Activated T-cell treated with anti-CD3 and anti-CD28 coated beads, Interleukin-2, amount 50 U/mL, for 1 hour (primary cell): ENCODE measurements around the gene SEMA3F.

Experiments
- DNase-seq: peaks from one replicate; pipeline ENCODE4 v3.0.0-alpha.2; 2020

The SEMA3F gene

GRCh38 chr3:50154840-50155490 lies at the start of gene SEMA3F:
TSS of gene SEMA3F (plus strand) at chr3:50155324. CDS start at chr3:50159623, 4,299 bp downstream.
- DNase-seq = peak; percentile 80

- no peak for DNase-seq
Measured at GRCh38 chr3:50111757-50112156, 43.4 kb upstream of the SEMA3F start.

- no peak for DNase-seq
Measured at GRCh38 chr3:50112462-50112861, 42.7 kb upstream of the SEMA3F start.

DNA sequence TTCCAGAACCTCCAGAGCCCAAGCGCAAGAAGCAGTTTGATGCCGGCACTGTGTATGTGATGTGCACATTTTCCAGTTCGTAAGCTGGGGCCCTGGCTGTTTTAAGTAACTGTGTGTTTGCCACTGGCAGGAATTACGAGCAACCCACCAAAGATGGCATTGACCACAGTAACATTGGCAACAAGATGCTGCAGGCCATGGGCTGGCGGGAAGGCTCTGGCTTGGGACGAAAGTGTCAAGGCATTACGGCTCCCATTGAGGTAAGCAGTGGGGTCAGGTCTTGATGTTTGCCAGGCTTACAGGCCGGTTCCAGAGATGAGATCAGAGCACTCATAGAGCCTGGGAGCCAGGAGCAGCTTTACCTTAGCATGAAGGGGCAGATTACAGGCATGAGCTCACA lies 38.0 kb upstream of the SEMA3F start:
- DNase-seq = no peak

- DNase-seq = no peak
Measured at GRCh38 chr3:50118237-50118636, 36.9 kb upstream of the SEMA3F start.

- DNase-seq = no peak
Measured at GRCh38 chr3:50119786-50120185, 35.3 kb upstream of the SEMA3F start.

- DNase-seq = no peak
Measured at GRCh38 chr3:50120364-50121071, 34.6 kb upstream of the SEMA3F start.

- peak; percentile 75 for DNase-seq
Measured at GRCh38 chr3:50121072-50122032, 33.8 kb upstream of the SEMA3F start.

- no peak for DNase-seq
Measured at GRCh38 chr3:50122071-50122470, 33.1 kb upstream of the SEMA3F start.

GRCh38 chr3:50122661-50123391 lies 32.3 kb upstream of the SEMA3F start:
- DNase-seq = no peak

- no peak for DNase-seq
Measured at GRCh38 chr3:50123394-50124051, 31.6 kb upstream of the SEMA3F start.

DNA sequence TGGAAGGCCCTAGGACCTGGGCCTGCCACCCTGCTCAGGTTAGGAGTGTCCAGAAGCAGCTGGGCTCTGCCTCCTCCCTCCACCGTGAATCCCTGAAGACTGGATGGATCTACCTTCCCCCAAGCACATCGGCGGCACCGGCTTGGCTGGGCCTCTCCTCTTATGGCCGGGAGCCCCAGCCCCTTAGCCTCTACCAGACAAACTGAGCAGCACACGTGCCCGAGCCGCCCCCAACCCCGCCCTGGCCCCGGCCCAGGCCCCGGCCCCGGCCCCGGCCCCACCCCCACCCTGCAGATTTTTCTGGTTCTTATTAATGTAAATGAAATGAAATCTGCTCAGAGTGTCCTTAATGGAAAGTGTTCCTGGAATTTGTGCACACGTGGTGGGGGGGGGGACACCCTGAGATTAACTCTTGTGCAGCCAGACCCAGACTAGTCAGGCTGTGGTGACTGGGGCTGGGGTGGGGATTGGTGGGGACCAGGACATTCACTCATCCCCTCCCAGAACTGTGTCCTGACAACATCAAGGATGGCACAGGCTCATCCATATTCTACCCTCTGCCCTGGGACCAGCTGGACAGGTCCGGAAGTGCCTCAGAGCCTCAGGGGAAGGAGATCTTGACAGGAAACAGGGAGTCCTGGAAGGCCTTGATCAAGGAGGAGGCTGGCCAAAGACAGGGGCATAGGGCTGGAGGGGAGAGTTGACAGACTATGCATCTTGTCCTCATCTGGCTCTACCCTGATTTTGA lies 30.9 kb upstream of the SEMA3F start:
- no peak for DNase-seq

DNA sequence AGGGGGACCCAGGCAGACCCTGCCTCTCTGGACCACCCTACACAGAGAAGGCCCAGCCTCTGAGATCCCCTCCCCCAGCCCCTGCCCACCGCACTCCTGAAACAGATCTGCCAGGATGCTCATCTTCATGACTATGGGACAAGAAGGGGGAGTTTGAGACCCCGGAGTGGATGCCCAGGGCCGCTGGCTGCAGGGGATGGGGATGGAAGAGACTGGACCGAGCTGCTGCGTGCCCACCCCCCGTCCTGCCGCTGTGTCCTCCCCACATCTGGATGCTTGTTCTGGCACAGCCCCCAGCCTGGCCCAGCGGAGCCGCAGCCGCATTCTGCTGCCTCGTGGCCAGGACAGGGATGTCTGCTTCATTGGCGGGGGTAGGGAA lies 30.3 kb upstream of the SEMA3F start:
- DNase-seq = no peak

DNA sequence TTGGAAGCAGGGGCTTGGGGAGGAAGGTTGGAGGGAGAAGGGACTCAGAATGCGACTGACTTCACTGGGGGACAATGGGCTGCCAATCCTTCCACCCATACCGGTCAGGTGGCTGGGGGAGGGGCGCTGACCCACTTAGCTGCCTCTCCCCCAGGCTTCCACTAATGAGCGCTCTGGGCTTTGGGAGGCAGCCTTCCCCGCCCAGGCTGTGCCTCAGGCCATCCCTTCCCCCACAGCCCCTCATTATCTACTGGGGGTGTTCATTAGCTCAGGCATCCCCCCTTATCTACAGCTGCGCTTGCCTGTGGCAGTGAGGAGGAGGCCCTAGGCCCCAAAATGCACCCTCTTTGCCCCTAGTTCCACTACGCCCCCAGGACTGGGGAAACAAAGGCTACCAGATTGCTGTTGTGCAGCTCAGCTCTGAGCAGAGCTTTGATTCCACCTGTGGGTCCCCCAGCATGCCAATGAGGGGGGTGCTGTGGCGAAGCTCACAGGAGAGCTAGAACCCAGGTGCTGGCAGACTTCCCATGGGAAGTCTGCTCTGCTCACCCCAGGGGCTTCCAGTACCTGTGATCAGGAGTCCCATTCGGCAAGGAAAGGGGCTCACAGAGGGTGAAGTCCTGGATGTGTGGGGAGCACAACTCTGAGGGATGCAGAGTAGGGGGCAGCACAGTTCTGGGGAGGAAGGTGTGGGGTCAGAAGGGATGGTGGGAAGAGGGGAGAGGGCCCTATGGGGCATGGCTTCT lies 29.4 kb upstream of the SEMA3F start:
- DNase-seq = no peak

- no peak for DNase-seq
Measured at GRCh38 chr3:50126287-50127211, 28.6 kb upstream of the SEMA3F start.

GRCh38 chr3:50127251-50127691 lies 27.9 kb upstream of the SEMA3F start:
- no peak for DNase-seq

GRCh38 chr3:50128001-50128400 lies 27.1 kb upstream of the SEMA3F start:
- DNase-seq = no peak

- no peak for DNase-seq
Measured at GRCh38 chr3:50130436-50130835, 24.7 kb upstream of the SEMA3F start.
